MM.1S (cell line): ENCODE data around the gene TMTC2.

Source experiments
- CTCF ChIP-seq: fragments of 300-600 bp; sonication (generic); IDR thresholded peaks from 2 replicates; pipeline ENCODE4 v1.5.1; 2016; ENCODE audit warnings: antibody characterized with exemption, low read length, mixed read lengths
- EZH2 ChIP-seq: fragments of 300-600 bp; sonication (generic); optimal IDR thresholded peaks from 2 replicates; pipeline ENCODE3; 2017; ENCODE audit warnings: low read depth, mild to moderate bottlenecking, antibody characterized with exemption, low read length, mixed read lengths

- TF ChIP-seq CTCF, result no peak
- TF ChIP-seq EZH2, result no peak
These were observed 463.3 kb downstream of the TMTC2 start for GRCh38 chr12:83149987-83150386.
